HCT116 (cell line): ENCODE data around the gene ACOT7.

Experiments used
- CTCF ChIP-seq, 3 experiments: fragments of 200-600 bp in 1 of 3; sonication (generic) in 1 of 3; IDR thresholded peaks in 2 of 3; conservative IDR thresholded peaks in 1 of 3; 2 replicates each; pipeline ENCODE4 v1.5.1; 2012 to 2017; ENCODE audit warnings: low read depth in 2 of 3, low read length in 2 of 3, antibody characterized with exemption in 1 of 3, borderline replicate concordance in 1 of 3, control low read depth in 1 of 3, mild to moderate bottlenecking in 1 of 3, mixed read lengths in 1 of 3, mixed run types in 1 of 3, moderate library complexity in 1 of 3; ENCODE audit not compliant: insufficient read depth in 1 of 3
- EZH2 ChIP-seq: fragments of 200-600 bp; sonication (generic); IDR thresholded peaks from 2 replicates; pipeline ENCODE4 v1.6.1; 2017; ENCODE audit warnings: antibody characterized with exemption, mixed run types
- EZH2phosphoT487 ChIP-seq: fragments of 200-600 bp; IDR thresholded peaks from 2 replicates; pipeline ENCODE4 v1.6.1; 2018; ENCODE audit warnings: antibody characterized with exemption, borderline replicate concordance
- FOSL1 ChIP-seq: IDR thresholded peaks from 2 replicates; pipeline ENCODE4 v1.6.1; 2012; ENCODE audit warnings: low read depth
- MAX ChIP-seq: IDR thresholded peaks from 2 replicates; pipeline ENCODE4 v1.6.1; 2012
- POLR2A ChIP-seq: IDR thresholded peaks from 2 replicates; pipeline ENCODE4 v1.7.0; 2011; ENCODE audit warnings: borderline replicate concordance; ENCODE audit not compliant: insufficient read depth, insufficient read length; ENCODE audit errors: extremely low read depth
- POLR2AphosphoS5 ChIP-seq: IDR thresholded peaks from 2 replicates; pipeline ENCODE4 v1.6.1; 2011; ENCODE audit warnings: mild to moderate bottlenecking, low read depth, low read length, moderate library complexity
- RAD21 ChIP-seq: IDR thresholded peaks from 2 replicates; pipeline ENCODE4 v1.6.1; 2012; ENCODE audit warnings: low read depth, mild to moderate bottlenecking
- YY1 ChIP-seq: IDR thresholded peaks from 2 replicates; pipeline ENCODE4 v1.6.1; 2011; ENCODE audit warnings: low read length, low read depth, moderate library complexity, mild to moderate bottlenecking; ENCODE audit not compliant: insufficient replicate concordance; ENCODE audit errors: extremely low read depth
- ZNF274 ChIP-seq: fragments of 200-500 bp; sonication (Bioruptor generic); IDR thresholded peaks from 2 replicates; pipeline ENCODE4 v1.6.1; 2014; ENCODE audit warnings: mild to moderate bottlenecking, low read depth, low read length, inconsistent platforms
- TF ChIP-seq, protein P1 (sequence below): IDR thresholded peaks from 2 replicates; pipeline ENCODE4 v1.6.1; 2011; ENCODE audit warnings: mild to moderate bottlenecking, low read length, moderate library complexity; ENCODE audit not compliant: insufficient replicate concordance; ENCODE audit errors: extremely low read depth

DNA sequence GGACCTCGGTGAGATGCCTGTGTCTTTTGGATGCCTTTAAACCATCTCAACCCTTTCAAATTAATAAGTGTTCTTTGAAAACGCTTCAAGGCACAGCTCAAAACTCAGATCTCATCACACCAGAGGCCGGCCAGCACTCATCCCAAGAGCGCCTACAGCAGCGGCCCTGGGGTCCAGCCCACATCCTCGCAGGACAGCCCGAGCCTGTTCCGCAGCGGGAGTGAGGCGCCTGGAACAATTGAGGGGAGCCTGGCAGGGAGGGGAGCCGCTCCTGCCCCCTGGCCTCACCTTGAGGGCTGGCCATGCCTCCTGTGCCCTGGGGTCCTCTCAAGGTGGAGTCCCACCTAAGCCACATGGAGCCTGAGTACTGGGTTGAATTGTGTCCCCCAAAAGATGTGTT, 37.9 kb downstream of the ACOT7 start:
- TF ChIP-seq CTCF (IDR thresholded peaks at IDR 0.05 in 2 of 3, conservative IDR thresholded peaks at IDR 0.05 in 1 of 3; ENCODE audit: borderline replicate concordance in 1 of 3, insufficient read depth in 1 of 3, low read depth in 2 of 3, low read length in 2 of 3), result no peak
- TF ChIP-seq, protein P1, sequence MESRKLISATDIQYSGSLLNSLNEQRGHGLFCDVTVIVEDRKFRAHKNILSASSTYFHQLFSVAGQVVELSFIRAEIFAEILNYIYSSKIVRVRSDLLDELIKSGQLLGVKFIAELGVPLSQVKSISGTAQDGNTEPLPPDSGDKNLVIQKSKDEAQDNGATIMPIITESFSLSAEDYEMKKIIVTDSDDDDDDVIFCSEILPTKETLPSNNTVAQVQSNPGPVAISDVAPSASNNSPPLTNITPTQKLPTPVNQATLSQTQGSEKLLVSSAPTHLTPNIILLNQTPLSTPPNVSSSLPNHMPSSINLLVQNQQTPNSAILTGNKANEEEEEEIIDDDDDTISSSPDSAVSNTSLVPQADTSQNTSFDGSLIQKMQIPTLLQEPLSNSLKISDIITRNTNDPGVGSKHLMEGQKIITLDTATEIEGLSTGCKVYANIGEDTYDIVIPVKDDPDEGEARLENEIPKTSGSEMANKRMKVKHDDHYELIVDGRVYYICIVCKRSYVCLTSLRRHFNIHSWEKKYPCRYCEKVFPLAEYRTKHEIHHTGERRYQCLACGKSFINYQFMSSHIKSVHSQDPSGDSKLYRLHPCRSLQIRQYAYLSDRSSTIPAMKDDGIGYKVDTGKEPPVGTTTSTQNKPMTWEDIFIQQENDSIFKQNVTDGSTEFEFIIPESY, result no peak
- no peak for TF ChIP-seq FOSL1
- TF ChIP-seq MAX, result no peak
- no peak for TF ChIP-seq ZNF274
- no peak for TF ChIP-seq POLR2A
- TF ChIP-seq EZH2, result no peak
- no peak for TF ChIP-seq RAD21
- TF ChIP-seq EZH2phosphoT487, result no peak
- no peak for TF ChIP-seq POLR2AphosphoS5
- no peak for TF ChIP-seq YY1
